ENCODE results near the gene RNF166. TPM values are rescaled to one million over a fixed set of nuclear protein-coding genes. Genes with fewer than 3 reads are reported as not detected.
A peak's percentile ranks its signal among the peaks of the same experiment; 100 is the strongest.

Gene RNF166
- total and polyA plus RNA-seq, 2 of the 13 experiments (the other 11 are each of a cell fraction or from before 2014, with no cell fraction given): 21.4 to 23.0 TPM

GRCh38 chr16:88705801-88706228 lies 393 bp downstream of the RNF166 start:
- H2AFZ ChIP-seq (ENCODE audit: low read length): no peak overlapping the region
- CTCF ChIA-PET (ENCODE audit: low intra/inter-chr PET ratio, low total read pairs): interaction anchor here (1.0 kb wide), 1 partner anchor 133 kb away, joined by 4 read pairs; no protein-coding TSS in a partner anchor

More at GRCh38 chr16:88705801-88706228, 393 bp downstream of the RNF166 start:
- peaks cover 31% of the 10 kb centered on the region for H3K79me2 ChIP-seq (ENCODE audit: insufficient read depth, low read length)
- peak overlapping the region; percentile 93 for H3K4me2 ChIP-seq (ENCODE audit: low read depth, low read length)
- no peaks in the 10 kb centered on the region for H3K36me3 ChIP-seq (replicated peaks in 1 of 2; ENCODE audit: control insufficient read depth in 1 of 2, insufficient read depth in 2 of 2, low read length in 2 of 2)
- peak overlapping the region; percentile 92 for H3K9ac ChIP-seq (ENCODE audit: insufficient read depth, low read depth, low read length)
- peak overlapping the region; percentile 82 to 99 (median 83) for H3K4me3 ChIP-seq (replicated peaks in 1 of 3; ENCODE audit: insufficient read depth in 1 of 3, low read depth in 2 of 3, low read length in 3 of 3)
- peaks cover 0 to 3% of the 10 kb centered on the region in 2 experiments; a peak in 1 of 5 replicates for H3K27me3 ChIP-seq (ENCODE audit: control insufficient read depth in 1 of 2, insufficient read depth in 2 of 2, low read length in 2 of 2)
- H3K27ac ChIP-seq (ENCODE audit: extremely low read length, insufficient read depth, low read length): peak overlapping the region; percentile 22
- POLR2A ChIA-PET: interaction anchor here (1.4 kb wide), 1 partner anchor 43 kb away, joined by 5 read pairs; the partner anchor contains the start of gene MVD
- no TSS peak for BruUV-seq (replicated peaks)
- DNase-seq (ENCODE audit: low spot score) (no peak), FAIRE-seq (no peak), ATAC-seq (peak; percentile 2)
- intact Hi-C loops (cut with micrococcal nuclease; ENCODE audit: unreplicated experiment) (no loop called here), in situ Hi-C loops (cut with HindIII; ENCODE audit: extremely low pct_ligation_motif_present, low pct_unique_long_range_greater_than_20kb) (no loop called here)
- WGBS (ENCODE audit: low lambda C conversion rate): 1% methylated on average over 17 of the region's 57 CpGs
- no peaks in the 10 kb centered on the region for H3K9me3 ChIP-seq (ENCODE audit: low read length)
- H3K4me1 ChIP-seq (ENCODE audit: insufficient read depth, low read length): peaks cover 80% of the 10 kb centered on the region
- no peaks in the 10 kb centered on the region for H4K20me1 ChIP-seq (ENCODE audit: insufficient read depth, low read length)
- TF ChIP-seq POLR2AphosphoS2 (IDR thresholded peaks at IDR 0.05; ENCODE audit: low read depth, low read length) (no peak), GLI4 (CRISPR knock-in tag; IDR thresholded peaks at IDR 0.05; ENCODE audit: borderline replicate concordance) (no peak), HMGXB4 (CRISPR knock-in tag; IDR thresholded peaks at IDR 0.05; ENCODE audit: borderline replicate concordance in 1 of 2, low read depth in 1 of 2) (peak in 1 of 2 experiments; percentile 8; a peak in 1 of 4 replicates), SP4 (CRISPR knock-in tag; IDR thresholded peaks at IDR 0.05) (no peak), ZNF768 (CRISPR knock-in tag; IDR thresholded peaks at IDR 0.05) (no peak), ZNF761 (CRISPR knock-in tag; conservative IDR thresholded peaks at IDR 0.05) (peak; percentile 14; the same call in 1 of the 2 replicates), ZNF318 (CRISPR knock-in tag; IDR thresholded peaks at IDR 0.05) (0 out of 2 replicates have a peak, but pooled peaks have one; percentile 7)
